ENCODE data around the gene FMC1. TPM values are rescaled to one million over a fixed set of nuclear protein-coding genes. Genes with fewer than 3 reads are reported as not detected.

FMC1 gene
- total RNA-seq, 2 experiments from 2014 or later = 0.89 to 1.2 TPM

DNA sequence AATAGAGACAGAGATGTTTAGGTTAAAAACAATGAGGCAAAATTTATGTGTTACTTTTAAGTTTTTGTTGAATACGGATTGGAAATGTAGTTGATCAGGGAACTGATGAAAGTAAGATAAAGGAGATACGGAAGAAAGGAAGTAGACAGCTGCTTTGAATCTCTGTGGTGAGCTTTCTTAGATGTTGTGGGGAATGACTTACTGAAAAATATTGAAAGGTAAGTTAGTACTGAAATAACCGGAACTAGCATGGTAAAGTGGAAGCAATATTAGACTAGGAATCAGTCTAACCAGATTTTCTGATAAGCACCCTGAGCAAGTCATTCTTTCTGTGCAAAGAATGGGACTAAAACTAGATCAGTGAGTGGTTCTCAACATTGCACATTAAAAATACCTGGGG, 53.4 kb downstream of the FMC1 start:
- H3K4me3 Mint-ChIP-seq = peak overlapping the region; percentile 12
- peak overlapping the region; percentile 3 to 4 for H3K27ac ChIP-seq (ENCODE audit: low read depth in 1 of 2, low read length in 2 of 2)
- CTCF ChIA-PET = no interaction called here
- H3K27me3 ChIP-seq (ENCODE audit: control insufficient read depth in 1 of 2, insufficient read depth in 2 of 2, low read length in 2 of 2) = no peaks in the 10 kb centered on the region
- H3K4me1 ChIP-seq (ENCODE audit: insufficient read depth, low read length) = peaks cover 21% of the 10 kb centered on the region
- POLR2A ChIA-PET = interaction anchor here (0.8 to 2.3 kb wide), 4 partner anchors 21 to 34 kb away, joined by 3 to 17 read pairs (median 3); partner anchors contain the start of gene LUC7L2
- H3K9me3 ChIP-seq (ENCODE audit: control insufficient read depth in 1 of 2, insufficient read depth in 1 of 2, low read length in 2 of 2) = no peaks in the 10 kb centered on the region
- ATAC-seq (ENCODE audit: poor library complexity) = peak; percentile 78
- H3K36me3 Mint-ChIP-seq (ENCODE audit: low read depth) = peaks cover 65% of the 10 kb centered on the region
- H3K4me1 Mint-ChIP-seq (ENCODE audit: low read depth) = peaks cover 53% of the 10 kb centered on the region
- intact Hi-C loops (cut with DNase I, micrococcal nuclease) = loop anchor here in 1 of 2 experiments (5.0 kb wide), 1 partner anchor 37 kb away; the partner anchor contains the start of gene LUC7L2
- H3K4me3 ChIP-seq (ENCODE audit: low read length) = no peak overlapping the region
- peak in 3 of 14 experiments; percentile 26 to 35 (median 27) for DNase-seq
- no peaks in the 10 kb centered on the region for H3K9me3 Mint-ChIP-seq
- TF ChIP-seq, protein P1, sequence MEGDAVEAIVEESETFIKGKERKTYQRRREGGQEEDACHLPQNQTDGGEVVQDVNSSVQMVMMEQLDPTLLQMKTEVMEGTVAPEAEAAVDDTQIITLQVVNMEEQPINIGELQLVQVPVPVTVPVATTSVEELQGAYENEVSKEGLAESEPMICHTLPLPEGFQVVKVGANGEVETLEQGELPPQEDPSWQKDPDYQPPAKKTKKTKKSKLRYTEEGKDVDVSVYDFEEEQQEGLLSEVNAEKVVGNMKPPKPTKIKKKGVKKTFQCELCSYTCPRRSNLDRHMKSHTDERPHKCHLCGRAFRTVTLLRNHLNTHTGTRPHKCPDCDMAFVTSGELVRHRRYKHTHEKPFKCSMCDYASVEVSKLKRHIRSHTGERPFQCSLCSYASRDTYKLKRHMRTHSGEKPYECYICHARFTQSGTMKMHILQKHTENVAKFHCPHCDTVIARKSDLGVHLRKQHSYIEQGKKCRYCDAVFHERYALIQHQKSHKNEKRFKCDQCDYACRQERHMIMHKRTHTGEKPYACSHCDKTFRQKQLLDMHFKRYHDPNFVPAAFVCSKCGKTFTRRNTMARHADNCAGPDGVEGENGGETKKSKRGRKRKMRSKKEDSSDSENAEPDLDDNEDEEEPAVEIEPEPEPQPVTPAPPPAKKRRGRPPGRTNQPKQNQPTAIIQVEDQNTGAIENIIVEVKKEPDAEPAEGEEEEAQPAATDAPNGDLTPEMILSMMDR (IDR thresholded peaks at IDR 0.05) = no peak
- H3K36me3 ChIP-seq (ENCODE audit: insufficient read depth, low read length) = peaks cover 54% of the 10 kb centered on the region
- no peaks in the 10 kb centered on the region for H3K27me3 Mint-ChIP-seq
- H3K27ac Mint-ChIP-seq = peak overlapping the region; percentile 35

Other genes with a start within 250 kb of the FMC1 start
- gene ZC3HAV1, start 231.6 kb upstream of the FMC1 start, total RNA-seq = 100 to 1,000 TPM; 169 to 178 TPM
- gene UBN2, start 110.1 kb upstream of the FMC1 start, total RNA-seq = 10 to 100 TPM in 1 of 2 experiments, 1 to 10 TPM in 1; 9.6 to 13.3 TPM
- 100 to 1,000 TPM; 177 to 194 TPM for gene LUC7L2, start 18.6 kb downstream of the FMC1 start, total RNA-seq
- gene KLRG2, start 142.3 kb downstream of the FMC1 start, total RNA-seq = not detected
- gene CLEC2L, start 182.3 kb downstream of the FMC1 start, total RNA-seq = not detected

Data from CD4-positive, alpha-beta T cell (primary cell).